ENCODE data around the gene TENM3.

Gene TENM3

GRCh38 chr4:182644683-182645050 lies 401.5 kb downstream of the TENM3 start:
- Histone ChIP-seq H3K9ac (ENCODE audit: low read length) (no peak overlapping the region), H3K36me3 (ENCODE audit: control insufficient read depth, low read depth, low read length) (no peaks in the 10 kb centered on the region), H3K27me3 (ENCODE audit: control insufficient read depth, insufficient read depth, low read length) (no peaks in the 10 kb centered on the region), H3K4me1 (ENCODE audit: control insufficient read depth, low read depth, low read length) (no peaks in the 10 kb centered on the region), H3K9me3 (ENCODE audit: control insufficient read depth, low read depth, low read length) (peaks cover 5% of the 10 kb centered on the region), H3K4me3 (ENCODE audit: low read length) (no peak overlapping the region), H3K27ac (ENCODE audit: low read length) (no peak overlapping the region)

GRCh38 chr4:182645511-182645910 lies 402.3 kb downstream of the TENM3 start:
- H3K9ac ChIP-seq (ENCODE audit: low read length) = no peak overlapping the region
- no peaks in the 10 kb centered on the region for H3K27me3 ChIP-seq (ENCODE audit: control insufficient read depth, insufficient read depth, low read length)
- no peak overlapping the region for H3K4me3 ChIP-seq (ENCODE audit: low read length)
- H3K36me3 ChIP-seq (ENCODE audit: control insufficient read depth, low read depth, low read length) = no peaks in the 10 kb centered on the region
- peaks cover 5% of the 10 kb centered on the region for H3K9me3 ChIP-seq (ENCODE audit: control insufficient read depth, low read depth, low read length)
- H3K4me1 ChIP-seq (ENCODE audit: control insufficient read depth, low read depth, low read length) = no peaks in the 10 kb centered on the region
- no peak overlapping the region for H3K27ac ChIP-seq (ENCODE audit: low read length)

- Histone ChIP-seq H3K4me1 (ENCODE audit: control insufficient read depth, low read depth, low read length) (no peaks in the 10 kb centered on the region), H3K4me3 (ENCODE audit: low read length) (no peak overlapping the region), H3K9ac (ENCODE audit: low read length) (no peak overlapping the region), H3K27ac (ENCODE audit: low read length) (no peak overlapping the region), H3K27me3 (ENCODE audit: control insufficient read depth, insufficient read depth, low read length) (no peaks in the 10 kb centered on the region), H3K36me3 (ENCODE audit: control insufficient read depth, low read depth, low read length) (no peaks in the 10 kb centered on the region), H3K9me3 (ENCODE audit: control insufficient read depth, low read depth, low read length) (peaks cover 5% of the 10 kb centered on the region)
Measured at GRCh38 chr4:182647646-182648300, 404.6 kb downstream of the TENM3 start.

GRCh38 chr4:182648766-182649165 lies 405.6 kb downstream of the TENM3 start:
- Histone ChIP-seq H3K36me3 (ENCODE audit: control insufficient read depth, low read depth, low read length) (no peaks in the 10 kb centered on the region), H3K4me1 (ENCODE audit: control insufficient read depth, low read depth, low read length) (no peaks in the 10 kb centered on the region), H3K27ac (ENCODE audit: low read length) (no peak overlapping the region), H3K9me3 (ENCODE audit: control insufficient read depth, low read depth, low read length) (peaks cover 5% of the 10 kb centered on the region), H3K27me3 (ENCODE audit: control insufficient read depth, insufficient read depth, low read length) (no peaks in the 10 kb centered on the region), H3K9ac (ENCODE audit: low read length) (no peak overlapping the region), H3K4me3 (ENCODE audit: low read length) (no peak overlapping the region)

GRCh38 chr4:182649698-182650477 lies 406.7 kb downstream of the TENM3 start:
- Histone ChIP-seq H3K9me3 (ENCODE audit: control insufficient read depth, low read depth, low read length) (peaks cover 4% of the 10 kb centered on the region), H3K4me1 (ENCODE audit: control insufficient read depth, low read depth, low read length) (no peaks in the 10 kb centered on the region), H3K27me3 (ENCODE audit: control insufficient read depth, insufficient read depth, low read length) (no peaks in the 10 kb centered on the region), H3K36me3 (ENCODE audit: control insufficient read depth, low read depth, low read length) (no peaks in the 10 kb centered on the region), H3K9ac (ENCODE audit: low read length) (no peak overlapping the region), H3K27ac (ENCODE audit: low read length) (no peak overlapping the region), H3K4me3 (ENCODE audit: low read length) (no peak overlapping the region)

GRCh38 chr4:182653596-182653995 lies 410.4 kb downstream of the TENM3 start:
- H3K9ac ChIP-seq (ENCODE audit: low read length) = no peak overlapping the region
- H3K4me1 ChIP-seq (ENCODE audit: control insufficient read depth, low read depth, low read length) = no peaks in the 10 kb centered on the region
- no peak overlapping the region for H3K4me3 ChIP-seq (ENCODE audit: low read length)
- H3K36me3 ChIP-seq (ENCODE audit: control insufficient read depth, low read depth, low read length) = no peaks in the 10 kb centered on the region
- no peak overlapping the region for H3K27ac ChIP-seq (ENCODE audit: low read length)
- H3K9me3 ChIP-seq (ENCODE audit: control insufficient read depth, low read depth, low read length) = no peaks in the 10 kb centered on the region
- no peaks in the 10 kb centered on the region for H3K27me3 ChIP-seq (ENCODE audit: control insufficient read depth, insufficient read depth, low read length)

GRCh38 chr4:182655340-182655739 lies 412.1 kb downstream of the TENM3 start:
- no peaks in the 10 kb centered on the region for H3K4me1 ChIP-seq (ENCODE audit: control insufficient read depth, low read depth, low read length)
- no peaks in the 10 kb centered on the region for H3K9me3 ChIP-seq (ENCODE audit: control insufficient read depth, low read depth, low read length)
- H3K36me3 ChIP-seq (ENCODE audit: control insufficient read depth, low read depth, low read length) = no peaks in the 10 kb centered on the region
- H3K27ac ChIP-seq (ENCODE audit: low read length) = no peak overlapping the region
- no peaks in the 10 kb centered on the region for H3K27me3 ChIP-seq (ENCODE audit: control insufficient read depth, insufficient read depth, low read length)
- H3K9ac ChIP-seq (ENCODE audit: low read length) = no peak overlapping the region
- H3K4me3 ChIP-seq (ENCODE audit: low read length) = no peak overlapping the region

- Histone ChIP-seq H3K9ac (ENCODE audit: low read length) (no peak overlapping the region), H3K36me3 (ENCODE audit: control insufficient read depth, low read depth, low read length) (no peaks in the 10 kb centered on the region), H3K9me3 (ENCODE audit: control insufficient read depth, low read depth, low read length) (peaks cover 7% of the 10 kb centered on the region), H3K27ac (ENCODE audit: low read length) (no peak overlapping the region), H3K4me3 (ENCODE audit: low read length) (no peak overlapping the region), H3K4me1 (ENCODE audit: control insufficient read depth, low read depth, low read length) (peaks cover 4% of the 10 kb centered on the region), H3K27me3 (ENCODE audit: control insufficient read depth, insufficient read depth, low read length) (no peaks in the 10 kb centered on the region)
Measured at GRCh38 chr4:182662551-182662950, 419.3 kb downstream of the TENM3 start.

- Histone ChIP-seq H3K4me1 (ENCODE audit: control insufficient read depth, low read depth, low read length) (no peaks in the 10 kb centered on the region), H3K9ac (ENCODE audit: low read length) (no peak overlapping the region), H3K36me3 (ENCODE audit: control insufficient read depth, low read depth, low read length) (peaks cover 6% of the 10 kb centered on the region), H3K27me3 (ENCODE audit: control insufficient read depth, insufficient read depth, low read length) (no peaks in the 10 kb centered on the region), H3K4me3 (ENCODE audit: low read length) (no peak overlapping the region), H3K9me3 (ENCODE audit: control insufficient read depth, low read depth, low read length) (no peaks in the 10 kb centered on the region), H3K27ac (ENCODE audit: low read length) (no peak overlapping the region)
Measured at GRCh38 chr4:182671231-182671630, 428.0 kb downstream of the TENM3 start.

GRCh38 chr4:182671749-182672148 lies 428.5 kb downstream of the TENM3 start:
- Histone ChIP-seq H3K4me1 (ENCODE audit: control insufficient read depth, low read depth, low read length) (no peaks in the 10 kb centered on the region), H3K27me3 (ENCODE audit: control insufficient read depth, insufficient read depth, low read length) (no peaks in the 10 kb centered on the region), H3K4me3 (ENCODE audit: low read length) (no peak overlapping the region), H3K27ac (ENCODE audit: low read length) (no peak overlapping the region), H3K36me3 (ENCODE audit: control insufficient read depth, low read depth, low read length) (peaks cover 6% of the 10 kb centered on the region), H3K9ac (ENCODE audit: low read length) (no peak overlapping the region), H3K9me3 (ENCODE audit: control insufficient read depth, low read depth, low read length) (no peaks in the 10 kb centered on the region)

GRCh38 chr4:182678590-182678989 lies 435.4 kb downstream of the TENM3 start:
- Histone ChIP-seq H3K36me3 (ENCODE audit: control insufficient read depth, low read depth, low read length) (peaks cover 17% of the 10 kb centered on the region), H3K9me3 (ENCODE audit: control insufficient read depth, low read depth, low read length) (no peaks in the 10 kb centered on the region), H3K4me3 (ENCODE audit: low read length) (no peak overlapping the region), H3K27me3 (ENCODE audit: control insufficient read depth, insufficient read depth, low read length) (no peaks in the 10 kb centered on the region), H3K9ac (ENCODE audit: low read length) (no peak overlapping the region), H3K27ac (ENCODE audit: low read length) (no peak overlapping the region), H3K4me1 (ENCODE audit: control insufficient read depth, low read depth, low read length) (no peaks in the 10 kb centered on the region)

- Histone ChIP-seq H3K9ac (ENCODE audit: low read length) (no peak overlapping the region), H3K36me3 (ENCODE audit: control insufficient read depth, low read depth, low read length) (peaks cover 17% of the 10 kb centered on the region), H3K27me3 (ENCODE audit: control insufficient read depth, insufficient read depth, low read length) (no peaks in the 10 kb centered on the region), H3K9me3 (ENCODE audit: control insufficient read depth, low read depth, low read length) (no peaks in the 10 kb centered on the region), H3K4me1 (ENCODE audit: control insufficient read depth, low read depth, low read length) (no peaks in the 10 kb centered on the region), H3K4me3 (ENCODE audit: low read length) (no peak overlapping the region), H3K27ac (ENCODE audit: low read length) (no peak overlapping the region)
Measured at GRCh38 chr4:182679533-182679932, 436.3 kb downstream of the TENM3 start.
